Activated T-helper 9 cell treated with anti-CD3 and anti-CD28 coated beads, Interleukin-2, amount 50 U/mL, for 16 hours (primary cell): ENCODE results near the gene WDR75.
A peak's percentile ranks its signal among the peaks of the same experiment; 100 is the strongest.
"Not testable (repeated sequence)": the region's sequence is repeated elsewhere in the genome, so short reads cannot be mapped to it uniquely, and the experiment has no call there.

Source experiments
- DNase-seq: peaks from one replicate; pipeline ENCODE4 v3.0.0-alpha.2; 2020; ENCODE audit warnings: low read depth

The WDR75 gene

GRCh38 chr2:189440947-189441708 is at the start of gene WDR75:
TSS of gene WDR75 (plus strand) at chr2:189441474. CDS start at chr2:189441493, 19 bp downstream.
- peak; percentile 87 for DNase-seq

- DNase-seq = no peak
Observed at GRCh38 chr2:189393440-189394111, 47.7 kb upstream of the WDR75 start.

- no peak for DNase-seq
Observed at GRCh38 chr2:189394525-189394924, 46.7 kb upstream of the WDR75 start.

GRCh38 chr2:189402932-189403331 is 38.3 kb upstream of the WDR75 start:
- no peak for DNase-seq

GRCh38 chr2:189406586-189407233 is 34.6 kb upstream of the WDR75 start:
- no peak for DNase-seq

GRCh38 chr2:189407281-189408209 is 33.7 kb upstream of the WDR75 start:
- no peak for DNase-seq

GRCh38 chr2:189408294-189408693 is 33.0 kb upstream of the WDR75 start:
- no peak for DNase-seq

- DNase-seq = no peak
Observed at GRCh38 chr2:189409131-189409530, 32.1 kb upstream of the WDR75 start.

- DNase-seq = no peak
Observed at GRCh38 chr2:189409647-189410046, 31.6 kb upstream of the WDR75 start.

- no peak for DNase-seq
Observed at GRCh38 chr2:189411860-189412259, 29.4 kb upstream of the WDR75 start.

- DNase-seq = no peak
Observed at GRCh38 chr2:189412330-189412953, 28.8 kb upstream of the WDR75 start.

- DNase-seq = no peak
Observed at GRCh38 chr2:189413249-189413648, 28.0 kb upstream of the WDR75 start.

GRCh38 chr2:189421644-189422043 is 19.6 kb upstream of the WDR75 start:
- no peak for DNase-seq

- DNase-seq = no peak
Observed at GRCh38 chr2:189424961-189425360, 16.3 kb upstream of the WDR75 start.

- DNase-seq = no peak
Observed at GRCh38 chr2:189425676-189426075, 15.6 kb upstream of the WDR75 start.

- no peak for DNase-seq
Observed at GRCh38 chr2:189426886-189427285, 14.4 kb upstream of the WDR75 start.

- no peak for DNase-seq
Observed at GRCh38 chr2:189427872-189428271, 13.4 kb upstream of the WDR75 start.

- DNase-seq = not testable (repeated sequence)
Observed at GRCh38 chr2:189430448-189430847, 10.8 kb upstream of the WDR75 start.

GRCh38 chr2:189435803-189436202 is 5.5 kb upstream of the WDR75 start:
- not testable (repeated sequence) for DNase-seq

GRCh38 chr2:189437926-189438325 is 3.3 kb upstream of the WDR75 start:
- DNase-seq = no peak

GRCh38 chr2:189439342-189439741 is 1.9 kb upstream of the WDR75 start:
- DNase-seq = no peak

- DNase-seq = no peak
Observed at GRCh38 chr2:189440644-189440946, 679 bp upstream of the WDR75 start.
